Fibroblast of skin of back (primary cell): ENCODE data around the gene ATP8A1.

ENCODE experiments used
- DNase-seq: peaks from one replicate; pipeline ENCODE4 v3.0.0-alpha.2; 2013

ATP8A1 gene

GRCh38 chr4:42649870-42650269, 7.0 kb downstream of the ATP8A1 start:
- DNase-seq: no peak

GRCh38 chr4:42646999-42647541, 9.8 kb downstream of the ATP8A1 start:
- DNase-seq: no peak

- no peak for DNase-seq
Measured at GRCh38 chr4:42646013-42646784, 10.7 kb downstream of the ATP8A1 start.

GRCh38 chr4:42644897-42645296, 12.0 kb downstream of the ATP8A1 start:
- no peak for DNase-seq

- DNase-seq: no peak
Measured at GRCh38 chr4:42643685-42644084, 13.2 kb downstream of the ATP8A1 start.

- DNase-seq: no peak
Measured at GRCh38 chr4:42642845-42643615, 13.9 kb downstream of the ATP8A1 start.

- DNase-seq: no peak
Measured at GRCh38 chr4:42642101-42642797, 14.7 kb downstream of the ATP8A1 start.

GRCh38 chr4:42641656-42642055, 15.2 kb downstream of the ATP8A1 start:
- no peak for DNase-seq

GRCh38 chr4:42641161-42641560, 15.7 kb downstream of the ATP8A1 start:
- DNase-seq: no peak

- no peak for DNase-seq
Measured at GRCh38 chr4:42640613-42641012, 16.3 kb downstream of the ATP8A1 start.

GRCh38 chr4:42638993-42639392, 17.9 kb downstream of the ATP8A1 start:
- DNase-seq: no peak

- no peak for DNase-seq
Measured at GRCh38 chr4:42638321-42638720, 18.6 kb downstream of the ATP8A1 start.

GRCh38 chr4:42637867-42638266, 19.0 kb downstream of the ATP8A1 start:
- no peak for DNase-seq

- no peak for DNase-seq
Measured at GRCh38 chr4:42637104-42637503, 19.8 kb downstream of the ATP8A1 start.

GRCh38 chr4:42636645-42636949, 20.3 kb downstream of the ATP8A1 start:
- no peak for DNase-seq

- no peak for DNase-seq
Measured at GRCh38 chr4:42633605-42634388, 23.1 kb downstream of the ATP8A1 start.

GRCh38 chr4:42632653-42633382, 24.1 kb downstream of the ATP8A1 start:
- no peak for DNase-seq

- no peak for DNase-seq
Measured at GRCh38 chr4:42630908-42631307, 26.0 kb downstream of the ATP8A1 start.

- no peak for DNase-seq
Measured at GRCh38 chr4:42628740-42629139, 28.2 kb downstream of the ATP8A1 start.

- DNase-seq: no peak
Measured at GRCh38 chr4:42627885-42628646, 28.8 kb downstream of the ATP8A1 start.

GRCh38 chr4:42626629-42627146, 30.2 kb downstream of the ATP8A1 start:
- DNase-seq: no peak
